ENCODE measurements around the gene ARTN.

DNA sequence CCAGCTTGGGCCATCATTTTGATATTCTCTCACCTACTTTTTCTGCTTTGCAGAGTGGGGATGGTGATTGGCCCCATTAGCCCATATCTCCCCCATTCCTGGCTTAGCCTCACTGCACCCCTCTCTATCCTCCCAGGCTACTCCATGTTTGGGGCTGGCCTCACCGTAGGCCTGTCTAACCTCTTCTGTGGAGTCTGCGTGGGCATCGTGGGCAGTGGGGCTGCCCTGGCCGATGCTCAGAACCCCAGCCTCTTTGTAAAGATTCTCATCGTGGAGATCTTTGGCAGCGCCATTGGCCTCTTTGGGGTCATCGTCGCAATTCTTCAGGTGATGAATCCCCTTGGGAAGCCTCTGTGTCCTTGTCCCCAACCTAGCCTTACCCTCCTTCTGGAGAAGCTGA lies 43.3 kb downstream of the ARTN start:
- TF ChIP-seq, protein P1, sequence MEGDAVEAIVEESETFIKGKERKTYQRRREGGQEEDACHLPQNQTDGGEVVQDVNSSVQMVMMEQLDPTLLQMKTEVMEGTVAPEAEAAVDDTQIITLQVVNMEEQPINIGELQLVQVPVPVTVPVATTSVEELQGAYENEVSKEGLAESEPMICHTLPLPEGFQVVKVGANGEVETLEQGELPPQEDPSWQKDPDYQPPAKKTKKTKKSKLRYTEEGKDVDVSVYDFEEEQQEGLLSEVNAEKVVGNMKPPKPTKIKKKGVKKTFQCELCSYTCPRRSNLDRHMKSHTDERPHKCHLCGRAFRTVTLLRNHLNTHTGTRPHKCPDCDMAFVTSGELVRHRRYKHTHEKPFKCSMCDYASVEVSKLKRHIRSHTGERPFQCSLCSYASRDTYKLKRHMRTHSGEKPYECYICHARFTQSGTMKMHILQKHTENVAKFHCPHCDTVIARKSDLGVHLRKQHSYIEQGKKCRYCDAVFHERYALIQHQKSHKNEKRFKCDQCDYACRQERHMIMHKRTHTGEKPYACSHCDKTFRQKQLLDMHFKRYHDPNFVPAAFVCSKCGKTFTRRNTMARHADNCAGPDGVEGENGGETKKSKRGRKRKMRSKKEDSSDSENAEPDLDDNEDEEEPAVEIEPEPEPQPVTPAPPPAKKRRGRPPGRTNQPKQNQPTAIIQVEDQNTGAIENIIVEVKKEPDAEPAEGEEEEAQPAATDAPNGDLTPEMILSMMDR (conservative IDR thresholded peaks at IDR 0.05 in 1 of 2, IDR thresholded peaks at IDR 0.05 in 1 of 2; ENCODE audit: extremely low read depth in 1 of 2, insufficient read depth in 1 of 2, low read depth in 1 of 2, low read length in 2 of 2) = no peak
- TF ChIP-seq EZH2 (IDR thresholded peaks at IDR 0.05; ENCODE audit: borderline replicate concordance, low read length) = no peak
